HAP-1 (cell line): ENCODE measurements around the gene ZNF865.

Experiments used
- DNase-seq, 2 experiments: peaks; one replicate each; pipeline ENCODE4 v3.0.0-alpha.2; 2016 to 2020; ENCODE audit warnings: low spot score in 2 of 2
- H3K27me3 ChIP-seq: fragments of 250-450 bp; sonication (Bioruptor Pico); 2 replicates; pipeline ENCODE4 v1.5.1; 2020; ENCODE audit warnings: low read depth, mild to moderate bottlenecking, moderate library complexity
- H3K36me3 ChIP-seq: fragments of 250-450 bp; sonication (Bioruptor Pico); replicated peaks from 2 replicates; pipeline ENCODE4 v1.5.1; 2020; ENCODE audit warnings: mild to moderate bottlenecking
- H3K4me1 ChIP-seq: fragments of 250-450 bp; sonication (Bioruptor Pico); 2 replicates; pipeline ENCODE4 v1.5.1; 2020; ENCODE audit warnings: mild to moderate bottlenecking
- H3K4me3 ChIP-seq: fragments of 250-450 bp; sonication (Bioruptor Pico); 2 replicates; pipeline ENCODE4 v1.5.1; 2020; ENCODE audit warnings: mild to moderate bottlenecking, moderate library complexity
- H3K9me3 ChIP-seq: fragments of 250-450 bp; sonication (Bioruptor Pico); 2 replicates; pipeline ENCODE4 v1.5.1; 2020; ENCODE audit warnings: mild to moderate bottlenecking, moderate library complexity
- in situ Hi-C: fragments of 300-500 bp; cut with MboI; formaldehyde crosslinking; loops from 3 replicates; pipeline ENCODE4 v1.14.3; 2020; ENCODE audit warnings: low sequenced_read_pairs, inconsistent platforms, mixed read lengths

The ZNF865 gene

DNA sequence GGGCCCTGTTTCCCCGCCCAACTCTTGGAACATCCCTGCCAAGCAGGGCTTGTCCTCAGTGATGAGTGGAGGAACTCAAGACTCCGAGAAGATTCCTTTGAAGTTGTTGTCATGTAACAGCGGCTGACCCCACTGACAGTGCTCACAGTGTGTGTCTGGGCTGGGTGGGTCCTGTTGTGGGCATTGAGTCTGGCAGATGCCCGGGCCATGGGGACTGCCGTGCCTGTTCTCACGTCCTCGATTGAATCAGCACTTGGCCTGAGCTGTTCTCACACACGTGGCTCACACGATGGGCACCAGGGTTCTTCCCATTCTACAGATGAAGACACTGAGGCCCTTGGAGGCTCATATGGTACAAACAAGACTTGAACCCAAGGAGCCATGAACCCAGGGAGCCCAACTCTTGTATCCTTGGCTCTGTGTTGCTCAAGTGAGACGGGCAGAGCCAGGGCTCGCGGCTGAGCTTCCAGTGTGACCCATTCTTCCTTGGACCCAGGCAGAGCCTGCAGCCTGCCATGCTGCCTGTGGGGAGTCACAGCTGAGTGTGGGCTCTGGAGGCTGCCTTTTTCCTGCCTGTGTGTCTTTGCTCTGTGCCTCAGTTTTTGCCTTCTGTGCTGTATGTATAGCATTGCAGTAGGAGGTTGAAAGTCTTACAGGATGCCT, 61.0 kb downstream of the ZNF865 start:
- Histone ChIP-seq H3K36me3 (peaks cover 85% of the 10 kb centered on the region), H3K27me3 (no peaks in the 10 kb centered on the region), H3K4me1 (no peaks in the 10 kb centered on the region), H3K9me3 (no peaks in the 10 kb centered on the region), H3K4me3 (no peak overlapping the region)
- in situ Hi-C loops, result loop anchor here (25.0 kb wide), 2 partner anchors 1204 to 1479 kb away; partner anchors contain the start of genes CDC42EP5, LENG9, MBOAT7 and TSEN34
- DNase-seq, result no peak
